Left hindlimb (tissue), 1 donor: Measurements from ENCODE around the gene FBLN2.
"Not testable (repeated sequence)": the region's sequence is repeated elsewhere in the genome, so short reads cannot be mapped to it uniquely, and the experiment has no call there.

Source experiments
- DNase-seq: peaks from one replicate; pipeline ENCODE4 v3.0.0-alpha.2; 2018

Gene FBLN2

DNA sequence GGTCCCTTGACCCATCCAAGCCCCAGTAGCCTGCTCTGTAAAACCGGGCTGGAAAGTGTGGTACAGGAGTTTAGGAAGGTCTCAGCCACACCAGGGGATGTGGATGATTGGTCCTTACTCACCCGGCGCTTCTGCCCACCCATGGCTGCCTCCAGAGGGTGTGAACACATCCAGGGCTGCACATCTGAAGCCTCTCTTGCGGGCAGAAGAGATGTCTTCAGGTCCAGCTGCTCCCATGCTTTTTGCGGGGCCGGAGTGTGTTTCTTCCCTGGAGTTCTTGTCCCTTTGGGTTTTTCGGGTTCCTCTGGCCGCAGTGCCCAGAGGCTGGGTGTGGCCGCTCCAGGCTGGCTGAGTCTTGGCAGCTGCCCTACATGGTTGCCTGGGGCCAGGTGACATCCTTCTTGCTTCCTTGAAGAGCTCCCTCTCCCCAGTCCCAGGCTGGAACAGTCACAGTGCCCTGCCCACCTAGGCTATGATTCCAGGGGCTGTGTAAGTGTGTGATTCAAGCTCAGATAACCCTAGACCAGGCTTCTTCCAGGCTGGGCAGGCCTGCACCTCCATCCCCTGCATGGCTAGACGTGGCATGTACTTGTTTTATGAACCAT lies 34.9 kb upstream of the FBLN2 start:
- DNase-seq = peak; percentile 27

DNA sequence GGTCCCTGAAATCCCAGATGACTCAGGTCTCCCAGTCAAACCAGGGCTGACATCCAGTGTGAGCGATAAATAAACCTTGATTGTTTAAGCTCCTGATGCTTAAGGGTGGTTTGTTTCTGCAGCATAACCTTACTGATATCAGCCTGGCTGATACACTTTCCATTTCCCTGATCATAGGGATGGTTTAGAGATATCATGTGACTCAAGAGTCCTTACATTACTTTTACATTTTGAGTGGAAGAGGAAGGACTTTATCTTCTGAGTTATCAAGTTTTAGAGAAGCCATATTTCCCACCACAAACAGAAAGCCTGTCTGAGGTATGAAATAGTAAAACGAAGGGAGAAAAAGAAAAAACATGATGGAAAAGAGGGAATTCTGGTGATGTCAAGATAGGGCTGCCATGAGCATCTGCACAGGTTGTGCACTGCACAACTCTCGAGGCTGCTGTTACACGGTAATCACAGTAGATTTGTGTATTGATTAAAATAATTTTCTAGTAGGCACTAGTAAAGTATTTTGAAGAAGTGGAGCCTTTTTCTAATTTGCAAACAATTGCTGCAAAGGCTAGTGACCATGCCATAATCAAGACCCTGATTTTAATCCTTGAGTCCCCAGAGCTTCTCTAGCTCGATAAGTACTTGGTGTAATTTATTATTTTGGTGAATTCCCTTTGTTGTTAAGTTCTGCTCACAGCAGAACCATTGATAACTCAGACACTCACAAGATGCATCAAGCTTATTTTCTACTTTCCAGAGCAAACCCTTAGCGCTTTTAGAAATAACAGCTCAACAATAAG lies 34.1 kb upstream of the FBLN2 start:
- no peak for DNase-seq

DNA sequence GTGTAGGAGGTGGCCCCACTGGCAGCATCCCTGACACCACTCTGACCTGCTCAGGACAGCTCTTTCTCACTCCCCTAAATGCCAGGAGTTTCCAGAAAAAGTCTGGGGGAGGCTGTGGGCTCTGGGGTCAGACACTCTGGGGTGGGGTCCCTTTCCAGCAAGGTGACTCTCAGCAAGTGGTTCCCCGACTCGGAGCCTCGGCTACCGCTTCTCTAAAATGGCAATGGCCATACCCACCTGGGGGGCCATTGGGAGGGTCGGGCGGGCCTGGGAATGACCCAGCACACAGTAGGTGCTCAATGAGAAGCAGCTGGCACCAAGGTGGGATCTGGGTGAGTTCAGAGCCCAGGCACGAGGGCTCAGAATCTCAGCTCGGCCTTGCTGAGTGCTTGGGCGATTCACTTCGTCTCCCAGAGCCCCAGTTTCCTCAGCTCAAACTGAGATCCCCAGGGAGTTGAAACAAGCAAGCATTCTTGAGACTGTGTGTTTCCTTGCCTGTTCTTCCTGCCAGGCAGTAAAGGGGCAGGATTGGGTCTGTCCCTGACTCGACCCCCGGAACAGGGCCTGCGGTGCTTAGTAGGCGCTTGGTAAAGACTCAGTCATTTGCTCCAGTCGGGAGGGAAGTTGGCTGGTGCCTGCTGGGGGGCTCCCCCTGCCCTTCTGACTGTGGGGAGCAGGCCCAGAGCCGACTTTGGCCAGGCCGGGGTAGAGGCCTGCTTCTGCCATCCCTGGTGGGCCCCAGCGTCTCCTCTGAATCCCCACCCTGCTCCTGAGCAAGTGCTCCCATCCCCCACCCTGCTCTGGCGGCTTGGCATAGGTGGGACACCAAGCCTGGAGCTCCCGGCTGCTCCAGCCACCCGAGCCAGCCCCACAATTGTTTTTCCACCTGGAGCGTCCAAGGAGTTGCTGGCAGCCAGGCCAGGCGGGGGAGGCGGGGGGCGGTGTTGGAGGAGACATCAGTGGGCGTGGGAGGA lies 32.9 kb upstream of the FBLN2 start:
- DNase-seq = peak; percentile 86

DNA sequence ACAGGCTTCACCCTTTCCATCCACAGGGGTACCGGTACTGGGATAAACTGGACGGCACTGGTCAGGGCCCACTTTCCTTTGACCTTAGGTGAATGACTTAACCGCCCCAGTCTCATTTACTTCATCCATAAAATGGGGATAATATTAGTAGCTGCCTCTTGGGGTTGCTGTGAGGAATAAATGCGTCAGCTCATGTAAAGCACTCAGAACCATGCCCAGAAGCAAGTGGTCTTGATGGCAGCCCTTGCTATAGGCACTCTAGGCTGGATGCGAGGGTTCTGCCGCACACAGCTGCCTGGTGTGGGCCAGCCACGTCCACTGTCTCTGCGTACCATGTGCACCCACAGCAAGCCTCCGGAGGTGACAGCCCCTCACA lies 32.2 kb upstream of the FBLN2 start:
- DNase-seq = no peak

GRCh38 chr3:13517253-13517977 lies 31.5 kb upstream of the FBLN2 start:
- DNase-seq = no peak

GRCh38 chr3:13518516-13518953 lies 30.4 kb upstream of the FBLN2 start:
- DNase-seq = peak; percentile 87

- peak; percentile 23 for DNase-seq
Observed at GRCh38 chr3:13519006-13519791, 29.7 kb upstream of the FBLN2 start.

- peak; percentile 21 for DNase-seq
Observed at GRCh38 chr3:13520326-13520880, 28.5 kb upstream of the FBLN2 start.

DNA sequence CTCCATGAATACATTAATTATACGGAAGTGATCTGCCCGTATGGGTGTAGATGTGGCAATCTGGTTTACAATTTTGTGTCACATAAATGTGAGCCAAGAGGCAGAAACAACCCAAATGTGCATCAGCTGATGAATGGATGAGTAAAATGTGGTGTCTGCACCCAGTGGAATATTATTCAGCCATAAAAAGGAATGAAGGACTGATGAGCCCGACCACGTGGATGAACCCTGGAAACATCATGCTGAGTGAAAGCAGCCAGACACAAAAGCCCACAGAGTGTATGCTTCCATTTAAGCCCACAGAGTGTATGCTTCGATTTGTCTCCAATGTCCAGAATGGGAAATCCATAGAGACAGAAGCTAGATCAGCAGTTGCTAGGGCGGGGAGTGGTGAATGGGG lies 27.6 kb upstream of the FBLN2 start:
- no peak for DNase-seq

GRCh38 chr3:13521749-13522148 lies 27.2 kb upstream of the FBLN2 start:
- DNase-seq = not testable (repeated sequence)

- no peak for DNase-seq
Observed at GRCh38 chr3:13522236-13522635, 26.7 kb upstream of the FBLN2 start.

- no peak for DNase-seq
Observed at GRCh38 chr3:13524979-13525669, 23.8 kb upstream of the FBLN2 start.

DNA sequence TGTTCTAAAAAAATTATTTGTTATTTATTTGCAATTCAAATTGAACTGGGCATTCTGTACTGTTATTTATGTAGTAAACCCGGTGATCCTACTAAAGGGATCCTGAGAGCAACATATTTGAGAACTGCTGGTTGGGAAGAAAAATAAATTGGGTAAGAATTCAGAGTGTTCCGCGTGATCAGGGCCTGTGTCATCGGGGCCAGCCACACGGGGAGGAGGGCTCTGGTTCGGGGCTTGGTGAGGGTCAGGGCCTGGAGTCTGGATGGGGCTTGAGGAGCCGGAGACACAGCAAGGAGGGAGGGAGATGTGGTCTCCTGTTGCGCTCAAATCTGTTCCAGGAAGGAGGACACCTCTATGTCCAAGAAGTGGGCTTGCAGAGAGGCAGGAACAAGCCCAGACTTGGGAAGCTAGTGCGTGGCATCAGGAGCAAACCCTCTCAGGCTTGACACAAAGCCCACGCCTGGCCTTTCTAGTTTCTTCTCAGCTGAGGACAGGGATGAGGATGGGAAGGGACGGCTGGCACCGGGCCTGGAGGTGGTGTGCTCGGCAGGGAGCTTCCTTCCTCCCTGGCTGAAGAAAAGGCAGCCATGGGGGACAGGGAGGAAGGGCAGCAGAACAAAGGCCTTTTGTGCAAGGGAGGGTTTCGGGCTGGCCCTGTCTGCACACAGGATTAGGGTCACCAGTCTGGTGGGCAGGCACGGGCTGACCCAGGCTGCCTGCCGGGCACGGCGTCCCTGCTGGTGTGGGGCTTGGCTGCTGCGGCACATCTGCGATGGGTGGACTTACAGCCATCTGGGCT lies 22.9 kb upstream of the FBLN2 start:
- DNase-seq = peak; percentile 34

- DNase-seq = peak; percentile 19
Observed at GRCh38 chr3:13526626-13526949, 22.3 kb upstream of the FBLN2 start.

- DNase-seq = peak; percentile 52
Observed at GRCh38 chr3:13528217-13528867, 20.6 kb upstream of the FBLN2 start.

GRCh38 chr3:13529196-13530112 lies 19.5 kb upstream of the FBLN2 start:
- peak; percentile 15 for DNase-seq

- peak; percentile 25 for DNase-seq
Observed at GRCh38 chr3:13530241-13531009, 18.5 kb upstream of the FBLN2 start.

GRCh38 chr3:13532085-13532484 lies 16.8 kb upstream of the FBLN2 start:
- DNase-seq = peak; percentile 13
